Measurements from ENCODE around the gene FTCDNL1.
A peak's percentile ranks its signal among the peaks of the same experiment; 100 is the strongest.

FTCDNL1 gene

DNA sequence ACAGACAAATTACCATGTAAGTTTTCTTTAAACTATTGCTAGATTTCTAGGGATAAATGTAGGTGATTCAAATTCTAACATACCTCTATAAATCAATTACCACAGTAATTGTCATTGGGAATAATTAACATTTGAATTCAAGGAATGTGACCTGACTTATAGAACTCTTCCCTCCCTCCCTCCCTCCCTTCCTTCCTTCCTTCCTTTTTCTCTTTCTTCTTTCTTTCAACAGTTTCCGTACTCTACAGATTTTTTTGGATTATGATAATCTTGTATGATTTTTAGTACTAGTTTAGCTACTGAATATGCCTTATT lies 18.2 kb upstream of the FTCDNL1 start:
- no peak for TF ChIP-seq TAF1 (IDR thresholded peaks at IDR 0.05; ENCODE audit: low read depth, low read length)
- TF ChIP-seq SPI1 (IDR thresholded peaks at IDR 0.05; ENCODE audit: low read depth, low read length) = no peak
- TF ChIP-seq POU2F2 (IDR thresholded peaks at IDR 0.05; ENCODE audit: low read depth, low read length) = no peak
- TF ChIP-seq POLR2A (IDR thresholded peaks at IDR 0.05; ENCODE audit: low read depth, low read length) = no peak
- TF ChIP-seq PAX5 (IDR thresholded peaks at IDR 0.05; ENCODE audit: insufficient read depth, low read length, severe bottlenecking) = no peak
- TF ChIP-seq POLR2AphosphoS5 (IDR thresholded peaks at IDR 0.05; ENCODE audit: low read depth, low read length) = no peak
- DNase-seq (ENCODE audit: insufficient read length, low spot score) (no peak), FAIRE-seq (no peak)

GRCh38 chr2:199868431-199869226 lies 17.6 kb upstream of the FTCDNL1 start:
- DNase-seq (ENCODE audit: insufficient read length, low spot score) = no peak
- TF ChIP-seq SPI1 (IDR thresholded peaks at IDR 0.05; ENCODE audit: low read depth, low read length) (no peak), POLR2AphosphoS5 (IDR thresholded peaks at IDR 0.05; ENCODE audit: low read depth, low read length) (no peak), PAX5 (IDR thresholded peaks at IDR 0.05; ENCODE audit: insufficient read depth, low read length, severe bottlenecking) (no peak), POU2F2 (IDR thresholded peaks at IDR 0.05; ENCODE audit: low read depth, low read length) (no peak), POLR2A (IDR thresholded peaks at IDR 0.05; ENCODE audit: low read depth, low read length) (no peak), TAF1 (IDR thresholded peaks at IDR 0.05; ENCODE audit: low read depth, low read length) (no peak)
- FAIRE-seq = no peak

DNA sequence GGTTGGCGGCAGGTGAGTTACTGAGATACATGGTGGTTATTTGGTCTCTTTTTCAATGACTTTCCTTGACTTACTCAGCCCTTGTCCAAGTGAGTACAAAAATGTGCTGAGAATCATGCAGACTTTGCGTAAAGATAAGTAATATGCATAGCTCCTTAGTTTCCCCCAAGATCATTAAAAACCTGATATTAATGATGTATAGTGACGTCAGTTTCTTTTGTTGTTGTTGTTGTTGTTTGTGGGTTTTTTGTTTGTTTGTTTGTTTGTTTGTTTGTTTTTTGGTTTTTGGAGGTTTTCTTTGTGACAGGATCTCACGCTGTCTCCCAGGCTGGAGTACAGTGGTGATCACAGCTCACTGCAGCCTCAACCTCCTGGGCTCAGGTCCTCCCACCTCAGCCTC lies 14.9 kb upstream of the FTCDNL1 start:
- DNase-seq (ENCODE audit: insufficient read length, low spot score) (no peak), FAIRE-seq (no peak)
- TF ChIP-seq POU2F2 (IDR thresholded peaks at IDR 0.05; ENCODE audit: low read depth, low read length) (no peak), TAF1 (IDR thresholded peaks at IDR 0.05; ENCODE audit: low read depth, low read length) (no peak), POLR2A (IDR thresholded peaks at IDR 0.05; ENCODE audit: low read depth, low read length) (no peak), PAX5 (IDR thresholded peaks at IDR 0.05; ENCODE audit: insufficient read depth, low read length, severe bottlenecking) (no peak), SPI1 (IDR thresholded peaks at IDR 0.05; ENCODE audit: low read depth, low read length) (no peak), POLR2AphosphoS5 (IDR thresholded peaks at IDR 0.05; ENCODE audit: low read depth, low read length) (no peak)

- FAIRE-seq = no peak
- DNase-seq (ENCODE audit: insufficient read length, low spot score) = no peak
- TF ChIP-seq POU2F2 (IDR thresholded peaks at IDR 0.05; ENCODE audit: low read depth, low read length) = no peak
Measured at GRCh38 chr2:199862788-199863187, 11.8 kb upstream of the FTCDNL1 start.

- DNase-seq (ENCODE audit: insufficient read length, low spot score) (no peak), FAIRE-seq (no peak)
- TF ChIP-seq PAX5 (IDR thresholded peaks at IDR 0.05; ENCODE audit: insufficient read depth, low read length, severe bottlenecking) (no peak), POLR2A (IDR thresholded peaks at IDR 0.05; ENCODE audit: low read depth, low read length) (no peak), TAF1 (IDR thresholded peaks at IDR 0.05; ENCODE audit: low read depth, low read length) (no peak), POLR2AphosphoS5 (IDR thresholded peaks at IDR 0.05; ENCODE audit: low read depth, low read length) (no peak), POU2F2 (IDR thresholded peaks at IDR 0.05; ENCODE audit: low read depth, low read length) (no peak), SPI1 (IDR thresholded peaks at IDR 0.05; ENCODE audit: low read depth, low read length) (no peak)
Measured at GRCh38 chr2:199861132-199861774, 10.3 kb upstream of the FTCDNL1 start.

DNA sequence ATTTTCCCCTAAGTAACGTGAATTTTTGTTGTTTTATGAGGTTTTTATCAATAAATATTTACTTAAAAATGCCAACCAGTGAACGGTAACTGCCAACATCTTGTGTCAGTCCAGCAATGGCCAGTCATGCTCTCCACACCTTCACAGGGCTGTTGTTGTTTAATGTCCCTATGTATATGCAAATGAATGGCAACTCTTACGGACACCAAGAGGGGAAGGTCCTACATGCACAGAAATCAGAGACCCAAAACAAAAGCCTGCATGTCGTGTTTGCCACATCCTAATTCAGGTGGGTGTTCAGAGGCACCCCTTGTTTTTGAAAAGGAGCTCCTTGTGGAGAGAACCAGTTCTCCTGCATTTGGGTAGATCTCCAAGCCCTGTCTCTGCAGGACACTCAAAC lies 4.8 kb upstream of the FTCDNL1 start:
- no peak for TF ChIP-seq POU2F2 (IDR thresholded peaks at IDR 0.05; ENCODE audit: low read depth, low read length)
- no peak for TF ChIP-seq PAX5 (IDR thresholded peaks at IDR 0.05; ENCODE audit: insufficient read depth, low read length, severe bottlenecking)
- TF ChIP-seq POLR2AphosphoS5 (IDR thresholded peaks at IDR 0.05; ENCODE audit: low read depth, low read length) = no peak
- no peak for TF ChIP-seq SPI1 (IDR thresholded peaks at IDR 0.05; ENCODE audit: low read depth, low read length)
- TF ChIP-seq POLR2A (IDR thresholded peaks at IDR 0.05; ENCODE audit: low read depth, low read length) = no peak
- no peak for TF ChIP-seq TAF1 (IDR thresholded peaks at IDR 0.05; ENCODE audit: low read depth, low read length)
- FAIRE-seq (no peak), DNase-seq (ENCODE audit: insufficient read length, low spot score) (no peak)

DNA sequence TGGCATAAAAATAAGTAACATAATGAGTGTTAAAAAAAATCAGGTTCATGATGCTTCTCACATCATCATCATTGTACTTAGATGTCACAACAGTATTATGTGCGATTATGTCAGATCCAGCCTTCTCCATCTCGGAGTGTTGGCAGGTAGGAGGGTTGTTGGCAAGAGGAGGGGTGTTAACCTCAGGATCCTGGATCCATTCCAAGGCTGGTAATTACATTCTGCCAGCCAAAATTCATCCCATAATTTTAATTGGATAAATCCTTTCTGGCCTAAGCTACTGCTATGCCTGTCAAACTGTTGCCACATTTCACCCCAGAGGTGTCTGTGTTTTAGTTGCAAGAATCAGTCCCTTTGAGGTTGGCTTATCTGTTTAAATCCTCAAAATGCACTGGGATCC lies 891 bp upstream of the FTCDNL1 start:
- TF ChIP-seq TAF1 (IDR thresholded peaks at IDR 0.05; ENCODE audit: low read depth, low read length) = no peak
- TF ChIP-seq POU2F2 (IDR thresholded peaks at IDR 0.05; ENCODE audit: low read depth, low read length) = no peak
- no peak for TF ChIP-seq POLR2A (IDR thresholded peaks at IDR 0.05; ENCODE audit: low read depth, low read length)
- TF ChIP-seq PAX5 (IDR thresholded peaks at IDR 0.05; ENCODE audit: insufficient read depth, low read length, severe bottlenecking) = no peak
- TF ChIP-seq SPI1 (IDR thresholded peaks at IDR 0.05; ENCODE audit: low read depth, low read length) = no peak
- no peak for TF ChIP-seq POLR2AphosphoS5 (IDR thresholded peaks at IDR 0.05; ENCODE audit: low read depth, low read length)
- FAIRE-seq = peak; percentile 63

GRCh38 chr2:199851501-199851810 lies 464 bp upstream of the FTCDNL1 start:
- DNase-seq (ENCODE audit: insufficient read length, low spot score) = no peak
- no peak for FAIRE-seq
- TF ChIP-seq POLR2AphosphoS5 (IDR thresholded peaks at IDR 0.05; ENCODE audit: low read depth, low read length) (no peak), POU2F2 (IDR thresholded peaks at IDR 0.05; ENCODE audit: low read depth, low read length) (no peak), POLR2A (IDR thresholded peaks at IDR 0.05; ENCODE audit: low read depth, low read length) (no peak), PAX5 (IDR thresholded peaks at IDR 0.05; ENCODE audit: insufficient read depth, low read length, severe bottlenecking) (no peak), SPI1 (IDR thresholded peaks at IDR 0.05; ENCODE audit: low read depth, low read length) (peak; percentile 69), TAF1 (IDR thresholded peaks at IDR 0.05; ENCODE audit: low read depth, low read length) (no peak)

More for the DNA sequence above, 891 bp upstream of the FTCDNL1 start:
- DNase-seq (ENCODE audit: insufficient read length, low spot score) = no peak

DNA sequence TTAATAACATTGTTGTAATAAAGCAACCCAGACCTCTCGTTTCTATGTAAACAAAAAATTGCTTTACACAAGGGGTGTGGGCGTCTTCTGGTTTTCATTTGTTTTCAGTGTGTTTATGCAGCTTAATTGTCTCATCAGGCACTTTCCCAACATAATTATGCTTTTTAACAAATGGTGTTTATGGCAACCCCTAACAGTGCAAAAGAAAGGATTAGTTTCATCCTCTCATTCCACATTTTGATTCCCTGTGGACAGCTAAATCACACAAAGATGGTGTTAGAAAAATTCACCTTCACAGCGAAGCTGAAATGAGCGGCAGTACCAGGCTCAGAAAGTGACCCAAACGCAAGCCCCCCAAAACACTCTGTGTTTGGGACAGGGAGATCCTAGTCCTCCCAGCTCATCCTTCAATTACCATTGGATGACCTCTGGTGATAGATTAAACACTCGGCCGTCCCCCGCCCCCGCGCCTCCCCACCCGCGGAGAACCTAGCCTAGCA lies 724 bp downstream of the FTCDNL1 start:
- DNase-seq (ENCODE audit: insufficient read length, low spot score) (no peak), FAIRE-seq (no peak)
- no peak for TF ChIP-seq POLR2AphosphoS5 (IDR thresholded peaks at IDR 0.05; ENCODE audit: low read depth, low read length)
